ENCODE measurements around the gene METTL24. TPM values are rescaled to one million over a fixed set of nuclear protein-coding genes. Genes with fewer than 3 reads are reported as not detected.

METTL24 gene
- total RNA-seq, 1 experiment from 2014 or later: 0.61 TPM

- Mint-ChIP-seq H3K27me3 (ENCODE audit: low read depth) (peaks cover 8% of the 10 kb centered on the region), H3K9me3 (no peaks in the 10 kb centered on the region), H3K36me3 (ENCODE audit: insufficient read depth in 1 of 3, low read depth in 3 of 3) (no peaks in the 10 kb centered on the region), H3K4me1 (peaks cover 31 to 41% of the 10 kb centered on the region in 2 experiments), H3K27ac (no peak overlapping the region), H3K4me3 (no peak overlapping the region; a peak in 1 of 5 replicates)
- Histone ChIP-seq H2BK20ac (ENCODE audit: low read depth, low read length, poor library complexity, severe bottlenecking) (no peak overlapping the region), H4K20me1 (ENCODE audit: control insufficient read depth, insufficient read depth, insufficient read length) (no peaks in the 10 kb centered on the region), H3K27ac (ENCODE audit: insufficient read length, low read depth, low read length) (no peak overlapping the region), H3T11ph (ENCODE audit: low read length) (no peak overlapping the region), H3K23ac (ENCODE audit: insufficient read length, low read depth, low read length) (no peak overlapping the region), H3K4me2 (ENCODE audit: insufficient read depth, insufficient read length, low read length) (no peak overlapping the region), H3K18ac (ENCODE audit: insufficient read length, low read depth, low read length) (no peak overlapping the region), H3K79me1 (ENCODE audit: insufficient read depth, low read depth, low read length, poor library complexity, severe bottlenecking) (no peaks in the 10 kb centered on the region), H3K79me2 (ENCODE audit: insufficient read depth, low read length) (no peaks in the 10 kb centered on the region), H2AFZ (ENCODE audit: low read length) (no peak overlapping the region), H3K23me2 (ENCODE audit: insufficient read length, low read depth, low read length, poor library complexity, severe bottlenecking) (no peaks in the 10 kb centered on the region), H2BK12ac (ENCODE audit: insufficient read length, low read depth, low read length) (no peak overlapping the region), H3K27me3 (ENCODE audit: insufficient read depth, low read length) (no peaks in the 10 kb centered on the region), H2BK120ac (ENCODE audit: low read depth, low read length, poor library complexity, severe bottlenecking) (no peak overlapping the region), H3K9me3 (ENCODE audit: control insufficient read depth, low read depth, low read length) (no peaks in the 10 kb centered on the region), H3K14ac (ENCODE audit: insufficient read depth, low read length) (no peak overlapping the region), H2BK5ac (ENCODE audit: insufficient read length, low read length) (no peak overlapping the region), H2AK5ac (ENCODE audit: insufficient read length, low read length) (no peak overlapping the region), H3K9ac (ENCODE audit: extremely low read depth, insufficient read length, low read length) (no peak overlapping the region), H3K4me1 (ENCODE audit: insufficient read depth, low read length) (no peaks in the 10 kb centered on the region; the same call in 1 of the 2 replicates), H3K56ac (ENCODE audit: insufficient read length, low read depth, low read length) (no peak overlapping the region), H3K4ac (ENCODE audit: low read depth, low read length) (no peak overlapping the region), H2BK15ac (ENCODE audit: low read depth, low read length) (no peak overlapping the region), H4K8ac (replicated peaks; ENCODE audit: insufficient read length, low read depth, low read length) (no peak overlapping the region), H4K5ac (ENCODE audit: insufficient read length, low read depth, low read length) (no peak overlapping the region), H4K91ac (ENCODE audit: insufficient read length, low read depth, low read length) (no peak overlapping the region)
- no CpG with 5 or more reads among the region's 6 CpGs for WGBS (ENCODE audit: extremely low coverage, insufficient read length, low lambda C conversion rate)
- TF ChIP-seq CTCF (conservative IDR thresholded peaks at IDR 0.05): no peak
- no peak for DNase-seq
These were observed 35.8 kb downstream of the METTL24 start for GRCh38 chr6:110322151-110322873.

Measured in H9 (cell line).